Endometrial microvascular endothelial cells (primary cell): Measurements from ENCODE around the gene ABI3BP. TPM values are rescaled to one million over a fixed set of nuclear protein-coding genes. Genes with fewer than 3 reads are reported as not detected.

Experiments
- in situ Hi-C: cut with HindIII; loops from 2 replicates; pipeline ENCODE4 v1.10.0; 2017; ENCODE audit warnings: low sequenced_read_pairs, low pct_unique_long_range_greater_than_20kb; ENCODE audit errors: inconsistent ontology term
- total RNA-seq: library from RNA; depleted of rRNA; stranded (reverse); fragments of >200 nt; gene quantifications from one replicate; pipeline ENCODE4 v1.2.3, GENCODE V29; 2015; ENCODE audit errors: inconsistent ontology term

Gene ABI3BP
- total RNA-seq, 1 donor from 2014 or later = 53.2 TPM

- in situ Hi-C loops = no loop called here
These were observed 232.8 kb downstream of the ABI3BP start for GRCh38 chr3:100760377-100760776.

- in situ Hi-C loops = no loop called here
These were observed 233.3 kb downstream of the ABI3BP start for GRCh38 chr3:100759950-100760349.

- in situ Hi-C loops = no loop called here
These were observed 234.1 kb downstream of the ABI3BP start for GRCh38 chr3:100759159-100759558.

GRCh38 chr3:100756441-100756840 lies 236.8 kb downstream of the ABI3BP start:
- in situ Hi-C loops = no loop called here

GRCh38 chr3:100754563-100755334 lies 238.5 kb downstream of the ABI3BP start:
- in situ Hi-C loops = no loop called here

GRCh38 chr3:100753846-100754245 lies 239.4 kb downstream of the ABI3BP start:
- in situ Hi-C loops = no loop called here

GRCh38 chr3:100748967-100749366 lies 244.3 kb downstream of the ABI3BP start:
- in situ Hi-C loops = loop anchor here (25.0 kb wide), 1 partner anchor 138 kb away; no protein-coding TSS in a partner anchor

GRCh38 chr3:100748220-100748619 lies 245.0 kb downstream of the ABI3BP start:
- in situ Hi-C loops = loop anchor here (25.0 kb wide), 1 partner anchor 139 kb away; no protein-coding TSS in a partner anchor

- in situ Hi-C loops = loop anchor here (25.0 kb wide), 1 partner anchor 141 kb away; no protein-coding TSS in a partner anchor
These were observed 247.1 kb downstream of the ABI3BP start for GRCh38 chr3:100746092-100746491.

- in situ Hi-C loops = loop anchor here (25.0 kb wide), 1 partner anchor 142 kb away; no protein-coding TSS in a partner anchor
These were observed 247.6 kb downstream of the ABI3BP start for GRCh38 chr3:100745617-100746016.

GRCh38 chr3:100744671-100745070 lies 248.6 kb downstream of the ABI3BP start:
- in situ Hi-C loops = loop anchor here (25.0 kb wide), 1 partner anchor 143 kb away; no protein-coding TSS in a partner anchor

- in situ Hi-C loops = loop anchor here (25.0 kb wide), 1 partner anchor 144 kb away; no protein-coding TSS in a partner anchor
These were observed 249.7 kb downstream of the ABI3BP start for GRCh38 chr3:100743535-100743934.

GRCh38 chr3:100740207-100740606 lies 253.0 kb downstream of the ABI3BP start:
- in situ Hi-C loops = loop anchor here (25.0 kb wide), 1 partner anchor 147 kb away; no protein-coding TSS in a partner anchor

GRCh38 chr3:100737334-100737733 lies 255.9 kb downstream of the ABI3BP start:
- in situ Hi-C loops = loop anchor here (25.0 kb wide), 1 partner anchor 150 kb away; no protein-coding TSS in a partner anchor

- in situ Hi-C loops = loop anchor here (25.0 kb wide), 1 partner anchor 155 kb away; no protein-coding TSS in a partner anchor
These were observed 260.8 kb downstream of the ABI3BP start for GRCh38 chr3:100732435-100732834.

- in situ Hi-C loops = loop anchor here (25.0 kb wide), 1 partner anchor 157 kb away; no protein-coding TSS in a partner anchor
These were observed 262.7 kb downstream of the ABI3BP start for GRCh38 chr3:100730524-100730923.

GRCh38 chr3:100726706-100727105 lies 266.5 kb downstream of the ABI3BP start:
- in situ Hi-C loops = loop anchor here (25.0 kb wide), 1 partner anchor 161 kb away; no protein-coding TSS in a partner anchor

GRCh38 chr3:100725935-100726513 lies 267.2 kb downstream of the ABI3BP start:
- in situ Hi-C loops = loop anchor here (25.0 kb wide), 1 partner anchor 161 kb away; no protein-coding TSS in a partner anchor

- in situ Hi-C loops = no loop called here
These were observed 272.8 kb downstream of the ABI3BP start for GRCh38 chr3:100720426-100720825.

GRCh38 chr3:100719136-100719535 lies 274.1 kb downstream of the ABI3BP start:
- in situ Hi-C loops = no loop called here
